KG1 (cell line): ENCODE measurements around the gene CDKN1C.

ENCODE experiments used
- DNase-seq: peaks from one replicate; lab custom pipeline; 2025; lab: John Stamatoyannopoulos, UW

CDKN1C gene

DNA sequence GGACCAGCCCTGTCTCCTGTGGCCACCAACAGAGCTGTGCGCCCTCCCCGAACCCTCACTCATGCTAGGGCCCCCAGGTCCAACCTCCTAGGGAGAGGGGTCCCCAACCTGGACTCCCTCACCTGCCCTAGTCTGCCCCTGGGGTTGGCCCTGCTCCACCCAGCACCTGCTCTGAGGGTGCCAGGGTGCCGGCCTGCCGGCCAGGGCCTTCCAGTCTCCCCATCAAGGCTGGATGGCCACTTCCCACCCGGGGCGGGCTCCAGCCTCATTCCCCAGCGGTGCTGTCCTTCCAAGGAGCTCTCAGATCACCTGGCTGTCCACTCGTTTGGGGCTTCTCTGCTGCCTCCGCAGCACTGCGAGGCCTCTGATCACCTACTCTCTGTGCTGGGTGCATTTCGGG lies 39.1 kb downstream of the CDKN1C start:
- no peak for DNase-seq

- no peak for DNase-seq
These were observed 39.5 kb downstream of the CDKN1C start for GRCh38 chr11:2846056-2846455.

DNA sequence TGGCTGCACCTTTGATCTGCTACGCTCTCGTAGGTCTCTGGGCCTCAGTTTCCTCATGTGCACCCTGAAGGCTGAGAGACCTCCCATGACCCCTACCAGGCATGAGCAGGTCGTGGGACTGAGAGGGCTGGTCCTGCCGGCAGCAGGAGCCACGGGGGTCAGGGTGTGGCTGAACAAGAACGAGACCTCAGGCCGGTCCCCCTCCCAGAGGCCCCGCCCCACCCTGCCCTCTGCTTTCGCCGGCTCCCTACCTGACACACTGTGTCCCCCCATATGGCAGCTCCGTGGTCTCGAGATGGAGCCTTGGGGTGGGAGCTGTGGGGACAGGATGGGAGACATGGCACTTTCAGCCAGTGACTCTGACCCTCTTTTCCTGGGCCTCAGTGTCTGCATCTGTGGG lies 40.6 kb downstream of the CDKN1C start:
- DNase-seq: no peak

DNA sequence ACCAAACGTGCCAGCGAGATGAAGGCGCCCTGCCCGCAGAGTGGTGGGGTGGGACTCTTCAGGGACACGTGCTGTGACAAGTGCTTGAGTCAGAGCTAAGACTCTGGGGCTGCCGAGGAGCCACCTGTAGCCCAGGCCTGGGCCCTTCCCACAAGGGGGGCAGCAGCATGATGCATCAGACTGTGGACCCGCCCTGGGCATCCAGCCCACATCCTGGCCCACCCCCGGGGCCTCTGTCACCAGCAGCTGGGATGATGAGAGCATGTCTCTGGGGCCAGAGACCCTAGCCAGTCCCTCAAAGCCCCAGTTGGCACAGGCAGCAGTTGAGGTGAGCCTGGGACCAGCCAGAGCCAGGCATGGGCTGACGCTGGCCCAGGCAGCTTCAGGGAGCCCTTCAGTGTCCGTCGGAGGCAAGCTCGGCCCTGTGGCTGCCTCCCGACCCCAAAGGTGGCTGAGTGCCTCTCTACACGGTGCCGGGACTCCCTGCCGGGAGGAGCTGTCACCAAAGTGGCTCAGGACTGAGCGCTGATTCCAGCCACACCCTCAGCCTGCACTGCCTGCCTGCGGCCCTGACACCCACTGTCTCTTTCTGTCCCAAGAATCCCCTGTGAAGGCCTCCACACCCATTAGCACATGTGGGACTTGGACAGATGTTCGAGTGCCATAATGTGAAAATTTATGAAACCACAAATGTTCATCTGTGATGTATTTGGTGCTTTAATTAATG lies 41.3 kb downstream of the CDKN1C start:
- DNase-seq: no peak

GRCh38 chr11:2843551-2843950 lies 42.0 kb downstream of the CDKN1C start:
- DNase-seq: no peak

- no peak for DNase-seq
These were observed 42.7 kb downstream of the CDKN1C start for GRCh38 chr11:2842876-2843275.

GRCh38 chr11:2841411-2842190 lies 44.0 kb downstream of the CDKN1C start:
- no peak for DNase-seq

DNA sequence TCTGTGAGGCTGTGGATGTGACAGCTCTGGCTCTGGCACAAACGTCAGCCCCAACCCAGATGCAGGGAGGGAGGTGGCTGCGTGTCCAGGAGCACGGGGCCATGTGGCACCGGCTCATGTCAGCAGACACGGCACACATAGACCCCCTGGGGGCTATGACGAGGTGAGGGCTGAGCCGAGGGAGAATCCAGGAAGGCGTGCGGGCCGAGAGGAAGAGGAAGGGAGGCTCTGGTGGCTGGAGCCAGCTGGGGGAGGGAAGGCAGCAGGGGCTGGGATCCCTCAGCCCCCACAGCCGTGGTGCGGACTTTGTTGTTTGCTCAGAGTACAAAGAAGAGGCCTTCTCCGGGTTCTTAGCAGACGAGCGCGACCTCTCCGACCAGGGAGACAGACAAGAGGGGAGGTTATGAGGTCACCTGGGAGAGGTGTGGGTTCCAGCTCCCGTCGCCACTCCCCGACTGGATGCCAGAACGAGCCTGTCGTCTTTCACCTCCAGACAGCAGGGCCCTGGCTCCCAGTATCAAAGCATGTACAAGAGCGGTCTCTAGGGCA lies 46.1 kb downstream of the CDKN1C start:
- DNase-seq: no peak

DNA sequence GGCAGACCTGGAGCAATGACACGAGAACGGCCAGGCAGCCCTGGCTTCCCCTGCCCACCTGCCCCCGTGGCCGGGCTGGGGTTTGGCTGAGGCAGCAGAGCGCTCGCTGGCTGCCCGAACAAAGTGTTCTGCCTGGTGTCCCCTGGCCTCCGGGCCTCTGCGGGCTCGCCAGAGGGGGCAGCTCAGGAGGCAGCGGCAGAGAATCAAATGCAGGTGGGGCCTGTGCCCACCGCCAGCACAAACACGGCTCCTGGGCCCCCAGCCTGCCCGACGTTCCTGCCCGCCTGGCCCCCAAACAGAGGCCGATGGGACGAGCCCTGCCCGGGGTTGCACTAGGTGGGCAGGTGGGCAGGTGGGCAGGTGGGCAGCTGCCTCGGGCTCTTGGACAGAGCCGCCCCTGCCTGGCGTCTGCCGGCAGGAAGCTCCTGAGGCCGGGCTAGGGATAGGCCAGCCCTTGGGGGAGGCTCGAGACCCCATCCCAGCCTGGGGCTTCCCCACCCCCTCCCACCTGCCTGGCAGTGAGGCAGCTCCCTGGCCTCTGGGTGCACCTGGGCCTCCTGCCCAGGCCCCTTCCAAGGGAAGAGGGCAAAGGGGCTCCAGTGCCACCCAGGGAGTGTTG lies 46.8 kb downstream of the CDKN1C start:
- no peak for DNase-seq

DNA sequence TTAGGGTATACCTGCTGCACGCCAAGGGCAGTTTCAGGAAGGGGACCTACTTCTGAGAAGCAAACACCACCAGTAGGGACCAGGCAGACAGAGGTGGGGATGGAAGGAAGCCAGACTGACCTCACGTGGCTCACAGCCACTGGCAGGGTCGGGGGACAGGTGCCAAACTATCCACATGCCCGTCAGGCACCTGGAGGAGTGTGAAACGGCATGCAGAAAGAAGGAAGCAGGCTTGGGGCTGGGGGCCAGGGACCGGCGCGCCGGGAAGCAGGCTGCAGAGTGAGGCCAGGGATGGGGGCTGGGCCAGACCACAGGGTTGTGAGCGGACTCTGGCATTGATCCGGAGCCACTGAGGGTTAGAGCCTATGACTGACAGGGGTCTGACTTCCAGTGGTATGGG lies 47.5 kb downstream of the CDKN1C start:
- no peak for DNase-seq

DNA sequence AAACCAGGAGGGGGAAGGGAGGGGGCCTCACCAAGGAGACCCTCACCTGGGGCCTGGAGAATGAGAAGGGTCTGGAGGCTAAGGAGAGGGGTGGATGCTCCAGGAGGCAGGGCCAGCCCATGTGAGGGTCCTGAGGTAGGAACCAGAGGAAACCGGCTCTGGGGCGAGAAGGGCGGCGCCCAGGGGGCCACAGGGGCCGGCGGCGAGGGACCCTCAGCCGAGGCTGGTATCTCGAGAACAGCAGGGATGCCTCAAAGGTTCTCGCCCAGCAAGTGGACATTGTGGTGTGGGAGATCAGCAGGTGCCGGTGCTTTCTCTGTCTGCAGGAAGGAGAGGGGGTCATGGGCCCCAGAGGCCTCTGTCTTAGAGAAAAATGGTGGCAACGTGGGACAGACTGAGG lies 47.9 kb downstream of the CDKN1C start:
- no peak for DNase-seq

DNA sequence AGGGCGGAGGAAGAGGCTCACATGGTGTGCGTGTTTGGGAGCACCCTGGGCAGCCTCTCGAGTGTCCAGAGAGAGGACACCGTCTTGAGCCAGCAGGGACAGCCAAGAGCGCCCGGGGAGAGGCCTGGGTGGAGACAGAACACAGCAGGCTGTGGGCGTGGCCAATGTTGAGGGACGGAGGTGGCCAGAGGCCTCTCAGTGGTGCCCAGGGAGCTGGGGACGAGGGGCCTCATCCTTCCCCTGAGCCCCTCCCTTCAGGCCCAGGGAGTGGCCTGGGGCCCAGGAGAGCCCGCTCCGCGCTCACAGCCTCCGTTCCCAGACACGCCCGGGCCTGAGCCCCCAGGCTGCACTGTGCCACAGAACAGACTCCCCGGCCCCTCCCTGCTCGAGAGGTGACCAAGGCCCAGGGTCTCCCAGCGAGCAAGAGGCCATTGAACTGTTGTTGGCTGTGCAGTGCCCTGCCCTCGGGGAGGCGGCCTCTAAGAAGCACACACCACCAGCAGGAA lies 48.4 kb downstream of the CDKN1C start:
- no peak for DNase-seq

- no peak for DNase-seq
These were observed 49.1 kb downstream of the CDKN1C start for GRCh38 chr11:2836315-2837095.

DNA sequence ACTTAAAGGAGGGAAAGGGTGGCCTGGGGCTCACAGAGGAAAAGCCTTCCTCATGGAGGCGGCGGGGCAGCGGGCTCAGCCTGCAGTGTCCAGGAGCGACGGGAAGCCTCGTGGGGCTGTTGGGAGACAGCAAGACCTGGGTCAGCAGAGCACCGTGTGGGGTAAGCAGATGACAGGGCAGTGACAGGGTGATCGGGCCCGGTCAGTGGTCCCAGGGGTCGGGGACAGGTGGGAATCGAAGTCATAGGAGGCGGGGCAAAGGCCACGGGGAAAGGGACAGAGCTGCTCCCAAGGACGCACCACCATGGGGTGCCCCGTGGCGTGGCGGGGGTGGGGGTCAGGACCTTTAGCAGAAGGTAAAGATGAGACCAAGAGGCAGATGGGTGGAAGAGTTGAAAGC lies 49.8 kb downstream of the CDKN1C start:
- no peak for DNase-seq

- no peak for DNase-seq
These were observed 50.3 kb downstream of the CDKN1C start for GRCh38 chr11:2835296-2835695.

DNA sequence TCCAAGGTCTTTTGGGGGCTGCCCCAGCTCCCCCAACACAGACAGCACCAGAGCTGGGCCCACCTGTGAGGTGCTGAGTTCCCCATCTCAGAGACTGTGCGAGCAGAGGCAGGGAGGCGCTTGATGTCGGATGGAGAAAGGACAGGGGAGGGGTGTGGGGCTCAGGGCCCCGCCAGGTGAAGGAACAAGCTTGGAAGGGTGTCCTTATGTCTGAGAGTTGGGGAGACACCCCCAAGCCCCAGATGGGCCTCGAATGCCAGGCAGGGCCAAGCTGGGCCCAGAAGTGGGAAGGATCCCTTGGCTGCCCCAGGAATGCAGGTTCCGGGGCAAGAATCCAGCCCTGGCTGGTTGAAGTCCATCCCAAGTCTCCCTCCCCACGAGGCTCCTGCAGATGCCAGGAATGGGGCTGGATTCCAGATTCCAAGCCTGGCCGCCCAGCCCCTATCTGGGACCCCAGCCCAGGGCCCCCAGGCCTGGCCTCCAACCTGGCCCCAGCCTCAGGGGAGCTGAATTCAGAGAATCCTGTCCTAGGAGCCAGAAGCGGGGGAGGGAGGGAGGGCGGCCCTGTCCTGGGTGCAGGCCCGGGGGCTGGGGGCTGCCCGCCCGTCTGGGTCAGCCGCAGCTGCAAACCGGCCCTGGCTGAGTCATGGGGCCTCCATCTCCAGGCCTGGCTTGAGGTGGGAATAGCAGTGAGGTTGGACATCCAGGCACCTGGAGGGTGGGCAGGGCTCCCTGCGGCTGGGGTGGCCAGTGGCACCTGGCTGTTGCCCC lies 50.9 kb downstream of the CDKN1C start:
- DNase-seq: no peak

DNA sequence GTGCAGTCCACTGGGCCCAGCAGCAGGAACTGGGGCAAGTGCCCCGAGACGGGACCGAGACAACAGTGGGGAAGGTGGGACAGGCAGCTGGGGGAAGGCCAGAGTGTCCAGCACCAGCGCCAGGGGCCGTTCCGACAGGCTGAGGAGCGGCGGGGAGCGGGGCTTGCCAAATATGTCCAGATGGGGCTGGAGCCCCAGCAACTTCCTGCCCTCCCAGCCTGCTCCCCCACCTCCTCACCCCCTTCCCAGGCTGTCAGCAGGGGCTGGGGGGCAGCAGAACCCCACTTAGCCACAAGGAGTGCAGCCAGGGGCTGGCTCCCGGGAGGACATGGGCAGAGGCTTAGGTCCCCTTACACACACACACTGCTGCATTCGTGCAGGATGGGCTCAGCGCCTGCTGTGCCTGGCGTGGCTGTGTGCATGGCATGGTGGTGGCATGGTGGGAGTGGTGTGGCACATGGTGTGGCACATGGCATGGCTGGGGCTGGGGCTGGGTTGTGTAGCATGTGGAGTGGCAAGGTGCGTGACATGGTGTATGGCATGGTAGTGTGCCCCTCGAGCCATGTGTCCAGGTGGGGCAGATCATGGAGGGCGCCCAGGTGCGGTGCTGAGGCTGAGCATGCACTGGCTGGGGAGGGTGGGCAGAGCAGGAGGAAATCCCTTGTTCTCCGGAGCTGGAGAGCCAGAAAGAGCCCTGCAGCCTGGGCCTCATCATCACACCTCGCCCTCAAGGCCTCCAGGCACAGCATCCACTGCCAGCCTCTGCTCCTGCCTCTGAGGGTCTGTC lies 51.7 kb downstream of the CDKN1C start:
- DNase-seq: no peak
